Coronary artery (tissue), 2 donors: ENCODE results near the gene TBCEL.
"Not testable (repeated sequence)": the region's sequence is repeated elsewhere in the genome, so short reads cannot be mapped to it uniquely, and the experiment has no call there.

Experiments
- DNase-seq: peaks from one replicate; pipeline ENCODE4 v3.0.0-alpha.2; 2017; ENCODE audit warnings: low spot score
- H3K27ac ChIP-seq, 2 donors: fragments of 200-600 bp; sonication (generic); one replicate each; pipeline ENCODE4 v1.5.1; 2016 to 2019
- H3K4me3 ChIP-seq: fragments of 200-600 bp; sonication (generic); 2 replicates; pipeline ENCODE4 v1.5.1; 2016; ENCODE audit warnings: mild to moderate bottlenecking, moderate library complexity
- TF ChIP-seq, protein P1 (sequence below): fragments of 200-600 bp; sonication (generic); IDR thresholded peaks from one replicate; pipeline ENCODE4 v1.5.1; 2019; ENCODE audit warnings: antibody characterized with exemption

The TBCEL gene

DNA sequence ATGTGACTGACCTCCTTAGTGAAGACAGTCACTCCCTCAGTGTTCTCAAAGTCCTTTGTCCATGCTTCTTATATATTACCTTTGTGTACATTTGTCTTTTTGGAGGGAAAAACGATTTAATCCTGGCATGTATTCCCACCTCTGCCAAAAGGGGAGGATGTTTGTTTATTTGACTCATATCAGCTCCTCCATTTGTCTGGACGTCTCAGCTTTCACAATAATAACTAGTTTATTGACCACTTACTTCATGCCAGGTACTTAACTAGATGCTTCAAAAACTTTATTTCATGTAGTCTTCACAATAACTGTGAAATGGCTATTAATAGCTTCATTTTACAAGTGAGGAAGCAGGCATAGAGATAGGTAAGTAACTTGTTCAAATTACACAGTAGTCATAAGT is 5.3 kb downstream of the TBCEL start:
- Histone ChIP-seq H3K27ac (no peak overlapping the region), H3K4me3 (no peak overlapping the region)
- no peak for DNase-seq
- TF ChIP-seq, protein P1, sequence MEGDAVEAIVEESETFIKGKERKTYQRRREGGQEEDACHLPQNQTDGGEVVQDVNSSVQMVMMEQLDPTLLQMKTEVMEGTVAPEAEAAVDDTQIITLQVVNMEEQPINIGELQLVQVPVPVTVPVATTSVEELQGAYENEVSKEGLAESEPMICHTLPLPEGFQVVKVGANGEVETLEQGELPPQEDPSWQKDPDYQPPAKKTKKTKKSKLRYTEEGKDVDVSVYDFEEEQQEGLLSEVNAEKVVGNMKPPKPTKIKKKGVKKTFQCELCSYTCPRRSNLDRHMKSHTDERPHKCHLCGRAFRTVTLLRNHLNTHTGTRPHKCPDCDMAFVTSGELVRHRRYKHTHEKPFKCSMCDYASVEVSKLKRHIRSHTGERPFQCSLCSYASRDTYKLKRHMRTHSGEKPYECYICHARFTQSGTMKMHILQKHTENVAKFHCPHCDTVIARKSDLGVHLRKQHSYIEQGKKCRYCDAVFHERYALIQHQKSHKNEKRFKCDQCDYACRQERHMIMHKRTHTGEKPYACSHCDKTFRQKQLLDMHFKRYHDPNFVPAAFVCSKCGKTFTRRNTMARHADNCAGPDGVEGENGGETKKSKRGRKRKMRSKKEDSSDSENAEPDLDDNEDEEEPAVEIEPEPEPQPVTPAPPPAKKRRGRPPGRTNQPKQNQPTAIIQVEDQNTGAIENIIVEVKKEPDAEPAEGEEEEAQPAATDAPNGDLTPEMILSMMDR = no peak

- Histone ChIP-seq H3K27ac (no peak overlapping the region), H3K4me3 (no peak overlapping the region)
- TF ChIP-seq, protein P1 = no peak
- no peak for DNase-seq
These were observed 6.0 kb downstream of the TBCEL start for GRCh38 chr11:121029813-121030445.

DNA sequence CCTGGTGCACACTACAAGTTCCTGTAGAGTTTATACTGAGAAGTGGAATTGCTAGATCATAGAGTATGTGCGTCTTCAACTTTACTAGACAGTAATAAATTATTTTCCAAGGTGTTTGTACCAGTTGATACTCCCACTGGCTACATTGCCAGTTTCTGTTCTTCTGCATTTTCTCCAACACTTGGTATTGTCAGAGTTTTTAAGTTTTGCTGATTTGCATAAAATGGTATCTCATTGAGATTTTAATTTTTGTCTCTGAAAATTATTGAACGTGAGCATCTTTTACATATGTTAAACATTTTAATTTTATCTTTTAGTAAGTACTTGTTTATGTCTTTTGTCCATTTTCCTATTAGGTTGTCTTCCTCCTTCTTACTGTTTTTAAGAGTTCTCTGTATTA is 7.3 kb downstream of the TBCEL start:
- TF ChIP-seq, protein P1 = no peak
- DNase-seq = no peak
- no peak overlapping the region for H3K4me3 ChIP-seq
- H3K27ac ChIP-seq = no peak overlapping the region

- not testable (repeated sequence) for H3K4me3 ChIP-seq, DNase-seq, H3K27ac ChIP-seq
These were observed 7.7 kb downstream of the TBCEL start for GRCh38 chr11:121031648-121032047.

- H3K27ac ChIP-seq = no peak overlapping the region
- TF ChIP-seq, protein P1 = no peak
- H3K4me3 ChIP-seq = no peak overlapping the region
- DNase-seq = no peak
These were observed 8.6 kb downstream of the TBCEL start for GRCh38 chr11:121032546-121032945.

DNA sequence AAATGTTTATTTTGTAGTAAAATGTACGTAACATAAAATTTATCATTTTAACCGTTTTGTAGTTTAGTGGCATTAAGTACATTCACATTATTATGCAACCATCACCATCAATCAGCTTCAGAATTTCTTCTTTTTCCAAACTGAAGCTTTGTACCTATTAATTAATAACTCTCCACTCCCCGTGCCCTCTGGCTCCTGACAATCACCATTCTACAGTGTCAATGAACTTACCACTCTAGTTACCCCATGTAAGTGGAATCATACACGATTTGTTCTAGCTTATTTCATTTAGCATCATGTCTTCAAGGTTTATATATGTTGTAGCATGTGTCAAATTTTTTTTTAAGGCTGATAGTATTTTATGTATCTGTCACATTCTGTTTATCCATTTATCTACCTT is 9.7 kb downstream of the TBCEL start:
- TF ChIP-seq, protein P1 = no peak
- Histone ChIP-seq H3K27ac (no peak overlapping the region), H3K4me3 (no peak overlapping the region)
- DNase-seq = no peak

DNA sequence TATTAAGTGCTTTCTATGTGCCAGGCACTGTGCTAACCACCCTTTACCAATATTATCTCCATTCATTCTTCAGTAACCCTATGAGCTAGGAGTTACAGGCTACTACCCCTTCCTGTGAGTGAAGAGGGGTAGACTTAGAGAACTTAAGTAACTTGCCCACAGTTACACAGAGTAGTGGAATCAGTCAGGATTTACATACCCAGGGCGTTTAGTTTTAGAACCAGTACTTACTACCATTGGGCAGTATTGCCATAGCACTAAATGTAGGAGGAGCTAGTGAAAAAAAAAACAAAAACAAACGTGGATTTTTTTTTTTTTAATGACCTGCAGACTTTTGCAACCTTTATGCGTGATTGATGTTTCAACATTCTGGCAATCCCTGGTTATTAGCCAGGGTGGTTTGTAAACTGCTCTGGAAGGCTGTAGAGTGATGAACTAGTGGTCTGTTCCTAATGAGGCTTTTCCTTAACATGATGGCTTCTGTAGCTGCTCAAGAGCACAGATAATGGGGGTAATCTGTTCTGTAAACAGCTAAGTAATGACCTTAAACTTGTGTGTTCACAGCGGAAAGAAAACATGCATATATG is 11.4 kb downstream of the TBCEL start:
- DNase-seq = no peak
- Histone ChIP-seq H3K4me3 (no peak overlapping the region), H3K27ac (no peak overlapping the region)
- TF ChIP-seq, protein P1 = no peak
